Fibroblast of gingiva (primary cell): ENCODE data around the gene OR10H4.
"Not testable (repeated sequence)": the region's sequence is repeated elsewhere in the genome, so short reads cannot be mapped to it uniquely, and the experiment has no call there.

Experiments used
- DNase-seq: peaks from one replicate; pipeline ENCODE4 v3.0.0-alpha.2; 2011; ENCODE audit warnings: low read depth

OR10H4 gene

GRCh38 chr19:15944401-15944800 is 4.4 kb upstream of the OR10H4 start:
- DNase-seq = no peak

- no peak for DNase-seq
Measured at GRCh38 chr19:15945301-15945700, 3.5 kb upstream of the OR10H4 start.

- no peak for DNase-seq
Measured at GRCh38 chr19:15954820-15955219, 6.0 kb downstream of the OR10H4 start.

GRCh38 chr19:15962319-15962718 is 13.5 kb downstream of the OR10H4 start:
- no peak for DNase-seq

- DNase-seq = no peak
Measured at GRCh38 chr19:15964231-15964630, 15.4 kb downstream of the OR10H4 start.

GRCh38 chr19:15971224-15971780 is 22.5 kb downstream of the OR10H4 start:
- no peak for DNase-seq

GRCh38 chr19:15972043-15972442 is 23.2 kb downstream of the OR10H4 start:
- DNase-seq = not testable (repeated sequence)

GRCh38 chr19:15974856-15975255 is 26.0 kb downstream of the OR10H4 start:
- DNase-seq = no peak

- DNase-seq = no peak
Measured at GRCh38 chr19:15976836-15977689, 28.3 kb downstream of the OR10H4 start.

GRCh38 chr19:15977690-15978089 is 28.9 kb downstream of the OR10H4 start:
- DNase-seq = no peak

- no peak for DNase-seq
Measured at GRCh38 chr19:15979293-15979692, 30.5 kb downstream of the OR10H4 start.

- DNase-seq = not testable (repeated sequence)
Measured at GRCh38 chr19:15985831-15986230, 37.0 kb downstream of the OR10H4 start.

GRCh38 chr19:15986701-15987100 is 37.9 kb downstream of the OR10H4 start:
- DNase-seq = no peak

GRCh38 chr19:15989889-15990288 is 41.1 kb downstream of the OR10H4 start:
- DNase-seq = no peak

GRCh38 chr19:15991602-15992001 is 42.8 kb downstream of the OR10H4 start:
- no peak for DNase-seq

- no peak for DNase-seq
Measured at GRCh38 chr19:15992014-15992413, 43.2 kb downstream of the OR10H4 start.

- DNase-seq = no peak
Measured at GRCh38 chr19:15995536-15995935, 46.7 kb downstream of the OR10H4 start.

- DNase-seq = no peak
Measured at GRCh38 chr19:15998166-15998565, 49.4 kb downstream of the OR10H4 start.
